LNCAP (cell line): ENCODE results near the gene TDRKH.

ENCODE experiments used
- CTCF ChIP-seq: fragments of 450-650 bp; IDR thresholded peaks from 2 replicates; pipeline ENCODE4 v1.5.1; 2017; ENCODE audit warnings: mild to moderate bottlenecking

TDRKH gene

GRCh38 chr1:151829352-151830046 is 39.2 kb upstream of the TDRKH start:
- TF ChIP-seq CTCF: no peak

- no peak for TF ChIP-seq CTCF
Observed at GRCh38 chr1:151828921-151829320, 38.6 kb upstream of the TDRKH start.

- TF ChIP-seq CTCF: no peak
Observed at GRCh38 chr1:151827853-151828252, 37.6 kb upstream of the TDRKH start.

GRCh38 chr1:151825751-151826660 is 35.7 kb upstream of the TDRKH start:
- TF ChIP-seq CTCF: no peak

GRCh38 chr1:151825204-151825603 is 34.9 kb upstream of the TDRKH start:
- no peak for TF ChIP-seq CTCF

GRCh38 chr1:151823175-151823574 is 32.9 kb upstream of the TDRKH start:
- TF ChIP-seq CTCF: no peak

- TF ChIP-seq CTCF: no peak
Observed at GRCh38 chr1:151822404-151822803, 32.1 kb upstream of the TDRKH start.
